Raji (cell line): ENCODE data around the gene CYP2J2.

Experiments used
- POLR2A ChIP-seq: IDR thresholded peaks from 2 replicates; pipeline ENCODE4 v1.6.1; 2011; ENCODE audit warnings: low read depth, low read length, control low read depth; ENCODE audit not compliant: insufficient read depth

CYP2J2 gene

DNA sequence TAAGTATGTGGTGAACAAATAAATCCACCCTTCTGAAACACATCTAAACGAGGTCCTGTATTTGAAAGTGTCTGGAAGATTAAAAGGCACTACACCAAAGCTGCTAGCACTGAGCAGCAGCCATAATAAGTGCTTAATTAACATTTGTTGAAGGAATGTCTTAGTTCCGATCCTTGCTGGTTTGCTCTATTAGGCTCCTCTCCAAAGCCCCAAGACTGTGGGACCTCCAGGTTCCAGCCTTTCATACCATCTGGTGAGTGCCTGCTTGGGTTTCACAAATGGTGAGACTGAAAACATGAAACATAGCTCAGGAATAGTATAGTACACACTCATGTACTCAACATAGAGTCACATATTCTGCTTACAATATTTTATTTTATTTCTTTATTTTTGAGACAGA lies 640 bp upstream of the CYP2J2 start:
- TF ChIP-seq POLR2A = no peak

DNA sequence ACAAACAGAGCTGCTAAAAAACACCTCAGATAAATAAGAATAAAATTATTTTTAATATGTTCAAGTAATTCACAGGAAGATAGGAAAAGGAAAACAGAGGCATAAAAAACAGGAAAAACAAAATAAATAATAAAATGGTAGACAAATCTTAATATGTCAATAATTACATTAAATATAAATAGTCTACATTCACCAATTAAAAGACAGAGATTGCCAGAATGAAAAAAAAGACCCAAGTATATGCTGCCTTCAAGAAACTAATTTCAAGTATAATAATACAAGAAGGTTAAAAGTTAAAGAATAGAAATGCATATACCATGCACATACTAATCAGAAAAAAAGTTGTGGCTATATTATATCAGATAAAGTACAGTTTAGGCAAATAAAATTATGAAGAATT lies 1.9 kb downstream of the CYP2J2 start:
- TF ChIP-seq POLR2A = no peak

DNA sequence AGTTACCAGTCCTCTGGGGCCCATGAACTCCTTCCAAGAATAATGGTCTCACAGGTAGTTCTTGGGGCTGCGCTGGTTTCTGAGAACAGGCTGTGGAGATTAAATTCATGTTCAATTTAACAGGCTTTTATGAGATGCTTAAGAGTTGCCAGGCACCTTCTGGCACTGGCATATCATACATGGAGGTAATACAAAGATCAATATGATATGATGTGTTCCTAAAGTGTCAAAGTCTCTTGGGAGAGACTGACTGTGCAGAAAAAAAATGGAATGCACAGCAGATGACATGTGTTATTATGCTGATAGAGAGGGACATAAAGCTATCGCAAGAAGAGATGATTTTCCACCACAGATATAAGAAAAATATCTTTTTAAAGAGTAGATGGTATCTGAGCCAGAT lies 6.8 kb downstream of the CYP2J2 start:
- TF ChIP-seq POLR2A = no peak

DNA sequence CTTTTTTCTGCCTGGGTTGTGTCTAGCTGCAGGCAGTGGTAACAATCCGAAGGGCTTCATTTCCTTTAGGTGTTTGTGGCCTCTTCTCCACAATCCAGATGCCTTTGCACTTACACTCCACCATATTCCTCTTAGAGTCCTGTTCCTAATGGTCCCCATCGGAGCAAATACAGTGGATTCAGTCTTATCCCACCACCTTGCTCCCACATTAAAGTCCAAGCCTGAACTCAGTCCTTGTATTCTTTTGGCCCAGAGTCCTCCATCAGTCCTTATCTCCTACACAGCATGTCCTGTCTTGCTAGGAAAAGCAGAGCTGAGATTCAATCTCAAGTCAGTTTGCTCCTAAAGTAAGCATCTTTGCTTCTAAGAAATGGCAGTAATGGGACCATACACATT lies 8.8 kb downstream of the CYP2J2 start:
- no peak for TF ChIP-seq POLR2A

DNA sequence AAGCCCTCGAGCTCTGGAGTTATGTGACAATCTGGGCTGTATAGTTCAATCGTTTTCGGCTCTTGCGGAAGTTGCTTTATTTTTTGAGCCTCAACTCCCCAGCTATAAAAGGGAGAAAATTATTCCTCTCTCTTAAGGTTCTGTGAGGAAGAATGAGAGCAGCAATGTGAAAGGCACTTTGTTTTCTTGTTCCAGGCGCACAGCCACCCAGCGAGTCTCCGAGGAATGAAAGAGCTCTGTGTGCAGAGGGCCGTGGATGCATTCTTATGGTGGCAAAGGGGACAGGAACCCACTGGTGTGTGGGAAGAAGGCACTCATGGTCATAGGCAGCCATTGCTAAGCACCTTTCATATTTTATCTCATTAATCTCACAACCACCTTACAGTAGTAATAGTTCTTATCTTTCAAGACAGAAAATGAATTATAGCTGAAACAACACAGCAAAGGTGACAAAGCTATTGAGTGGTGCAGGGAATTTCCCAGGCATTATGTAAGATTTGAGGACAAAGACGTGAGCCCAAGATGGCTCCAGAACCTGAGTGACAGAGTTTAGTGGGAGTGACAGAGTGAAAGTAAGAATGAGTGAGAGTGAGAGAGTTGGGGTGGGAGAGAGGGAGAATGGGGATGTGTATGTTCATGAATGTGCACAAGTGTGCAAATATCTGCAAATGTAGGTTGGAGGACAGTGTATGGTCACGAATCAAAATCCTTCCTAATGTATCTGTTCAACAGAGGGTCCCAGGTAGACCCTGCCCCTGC lies 9.4 kb downstream of the CYP2J2 start:
- no peak for TF ChIP-seq POLR2A

DNA sequence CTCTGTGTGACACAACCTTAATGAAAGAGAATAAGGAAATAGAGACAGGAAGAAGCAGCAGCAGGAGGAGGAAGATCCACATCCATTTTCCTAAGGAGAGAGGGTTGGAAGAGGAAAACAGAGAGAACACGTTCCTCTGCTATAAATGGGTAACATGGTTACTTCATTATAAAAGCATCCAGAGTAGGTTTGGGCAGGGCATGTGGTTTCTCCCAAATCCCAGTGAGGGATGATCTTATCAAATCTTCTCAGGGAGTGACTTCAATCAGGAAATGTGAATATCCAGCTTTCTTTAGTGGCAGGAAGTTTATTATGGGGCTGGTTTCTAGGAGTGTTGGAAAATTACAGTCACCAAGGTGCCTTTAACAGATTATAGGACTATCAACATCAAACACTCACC lies 11.1 kb downstream of the CYP2J2 start:
- no peak for TF ChIP-seq POLR2A

DNA sequence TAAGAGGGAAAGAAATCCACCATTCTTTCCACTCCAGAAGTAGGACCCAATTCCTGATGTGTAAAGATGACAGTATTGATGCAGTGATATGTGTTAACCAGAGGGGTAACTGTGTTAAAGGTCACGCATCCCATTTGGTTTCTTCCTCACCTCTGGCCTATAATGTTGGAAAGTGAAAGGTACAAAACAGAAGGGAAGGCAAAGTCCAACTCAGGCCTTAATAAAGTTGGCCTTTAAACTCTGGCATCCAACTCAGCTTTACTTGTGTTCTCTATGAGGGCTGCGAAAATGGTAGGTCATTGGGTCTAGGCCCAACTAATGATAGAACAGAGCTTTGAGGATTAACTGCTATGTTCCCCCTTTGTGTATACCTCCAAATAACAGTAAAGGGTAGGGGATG lies 17.9 kb downstream of the CYP2J2 start:
- TF ChIP-seq POLR2A = no peak

DNA sequence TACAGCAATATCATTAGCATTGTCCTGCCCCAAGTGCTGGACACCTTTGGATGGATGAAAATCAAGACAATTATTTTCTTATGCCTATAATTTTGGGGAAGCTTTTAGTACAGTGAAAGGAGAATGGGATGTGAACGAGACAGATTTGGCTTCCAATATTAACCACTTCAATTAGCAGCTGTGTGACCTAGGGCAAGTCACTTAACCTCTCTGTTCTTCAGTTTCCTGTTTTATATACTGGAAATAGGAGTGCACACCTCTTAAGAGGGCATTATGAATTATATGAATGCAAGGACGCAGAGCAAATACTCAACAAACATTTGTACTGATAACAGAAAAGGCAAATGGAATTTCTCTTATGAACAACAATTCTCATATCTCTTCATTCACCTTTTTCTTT lies 18.5 kb downstream of the CYP2J2 start:
- TF ChIP-seq POLR2A = no peak

DNA sequence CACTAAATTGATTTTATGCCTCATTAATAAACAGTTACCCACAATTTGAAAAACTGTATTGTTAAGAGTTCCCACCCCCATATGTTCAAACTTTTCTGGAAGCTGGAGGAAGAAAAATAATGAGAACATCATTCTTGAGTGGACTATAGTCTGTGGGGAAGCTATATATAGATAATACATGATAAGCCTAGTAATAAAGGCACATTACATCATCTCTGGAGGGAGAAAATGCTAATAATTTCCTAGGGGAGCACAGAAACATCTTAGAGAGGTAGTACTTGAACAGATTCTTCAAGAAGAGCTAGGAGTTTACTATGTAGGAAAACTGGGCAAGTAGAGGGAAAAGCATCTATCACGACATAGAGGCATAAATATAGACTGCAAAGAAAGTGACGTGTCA lies 19.6 kb downstream of the CYP2J2 start:
- TF ChIP-seq POLR2A = no peak

DNA sequence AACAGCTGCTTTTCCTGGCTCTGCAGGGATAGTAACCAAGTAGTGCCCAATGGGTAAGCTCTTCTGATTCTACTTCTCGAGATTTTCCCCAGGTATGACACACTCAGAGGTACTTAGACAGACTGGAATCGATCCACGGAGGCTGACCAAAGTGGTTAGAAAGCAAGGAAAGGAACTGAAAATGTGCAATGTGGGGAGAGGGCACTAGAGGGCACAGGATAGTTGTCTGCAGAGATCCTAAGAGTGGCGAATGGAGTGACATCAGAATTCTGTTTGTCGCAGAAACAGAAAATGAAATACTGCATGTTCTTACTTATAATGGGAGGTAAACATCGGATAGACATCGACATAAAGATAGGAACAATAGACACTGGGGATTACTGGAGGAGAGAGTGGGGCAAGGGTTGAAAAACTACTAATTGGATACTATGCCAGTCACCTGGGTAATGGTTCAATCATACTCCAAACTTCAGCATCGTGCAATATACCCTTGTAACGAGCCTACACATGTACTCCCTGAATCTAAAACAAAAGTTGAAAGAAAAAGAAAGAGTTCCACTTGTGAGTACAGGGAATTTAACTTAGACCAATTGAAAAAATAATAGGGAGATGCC lies 23.3 kb downstream of the CYP2J2 start:
- TF ChIP-seq POLR2A = no peak

DNA sequence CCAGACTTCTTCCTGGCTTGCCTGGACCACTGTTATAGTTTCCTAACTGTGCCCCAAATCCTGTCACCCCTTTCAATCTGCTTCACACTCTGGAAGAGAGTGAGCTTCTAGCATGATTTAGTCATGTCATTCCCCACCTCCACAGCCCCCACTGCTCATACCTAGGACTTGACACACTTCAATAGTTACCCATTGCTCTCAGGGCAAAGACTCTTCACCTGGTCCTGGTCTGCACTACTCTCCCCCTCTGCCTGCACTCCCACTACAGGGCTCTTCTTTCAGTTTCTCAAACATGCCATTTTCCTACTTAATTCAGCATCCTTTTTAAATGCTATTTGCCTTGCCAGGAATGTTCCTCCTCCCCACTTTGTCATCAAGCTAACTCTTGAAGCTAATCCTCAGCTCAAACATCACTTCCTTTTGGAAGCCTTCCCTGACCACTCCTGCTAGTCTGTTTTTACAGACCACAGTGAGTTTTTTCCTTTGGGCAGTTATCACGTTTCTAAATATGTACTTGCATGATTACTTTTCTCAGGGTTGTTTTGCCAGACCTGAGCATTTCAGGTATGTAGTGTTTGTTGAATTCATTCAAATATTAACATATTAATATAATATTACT lies 24.7 kb downstream of the CYP2J2 start:
- TF ChIP-seq POLR2A = no peak

DNA sequence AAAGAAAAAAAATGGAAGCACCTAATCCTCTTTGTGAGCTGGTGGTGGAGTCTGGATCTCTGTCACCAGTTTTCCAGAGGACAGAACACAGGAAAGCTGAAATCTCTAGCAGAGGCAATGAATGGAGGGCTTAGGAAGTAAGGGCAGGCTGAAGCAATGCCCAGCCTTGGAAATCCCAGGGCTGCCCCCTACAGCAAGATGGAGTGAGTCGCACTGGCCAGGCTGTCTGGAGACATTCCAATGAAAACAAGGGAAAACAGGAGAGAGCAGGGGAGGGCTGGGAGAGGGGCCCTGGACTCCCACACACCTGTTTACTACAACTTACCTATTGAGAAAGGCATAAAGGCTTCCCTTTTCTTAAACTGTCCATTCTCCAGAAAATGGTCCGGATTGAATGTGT lies 25.9 kb downstream of the CYP2J2 start:
- no peak for TF ChIP-seq POLR2A

DNA sequence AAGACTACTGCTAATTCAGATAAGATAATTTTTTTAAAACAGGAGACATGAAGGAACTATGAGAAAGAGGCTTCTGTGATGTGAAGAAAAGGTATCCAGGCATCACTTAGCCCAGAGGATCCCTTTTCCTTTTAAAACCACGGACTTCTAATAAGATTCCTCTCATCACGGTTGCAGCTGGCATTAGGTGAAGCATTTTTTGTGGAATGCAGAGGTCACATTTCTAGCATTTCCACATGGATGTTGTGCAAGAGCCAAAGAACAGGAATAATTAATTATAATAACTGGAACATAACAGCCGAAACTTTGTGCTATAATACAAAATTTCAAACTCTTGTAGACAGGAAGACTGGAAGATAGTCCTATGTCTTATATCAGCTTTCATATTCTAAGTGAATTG lies 27.6 kb downstream of the CYP2J2 start:
- TF ChIP-seq POLR2A = no peak

DNA sequence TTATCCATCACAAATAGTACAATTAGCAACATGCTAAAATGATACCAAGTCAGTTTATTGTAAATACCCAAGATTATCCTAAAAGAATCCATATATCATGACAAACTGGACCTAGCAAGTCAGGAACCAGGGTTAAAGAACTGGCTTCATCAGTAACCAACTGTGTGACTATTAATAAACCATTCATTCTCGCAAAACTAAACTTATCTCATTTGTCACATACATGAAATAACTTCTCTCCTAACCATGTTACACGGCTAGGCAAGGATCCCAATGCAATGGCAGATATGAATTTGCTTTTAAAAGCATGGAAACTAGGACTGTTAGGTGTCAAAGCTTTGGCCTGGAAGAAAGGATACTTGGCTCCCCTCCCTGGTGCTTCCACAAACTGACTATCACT lies 29.4 kb downstream of the CYP2J2 start:
- no peak for TF ChIP-seq POLR2A

DNA sequence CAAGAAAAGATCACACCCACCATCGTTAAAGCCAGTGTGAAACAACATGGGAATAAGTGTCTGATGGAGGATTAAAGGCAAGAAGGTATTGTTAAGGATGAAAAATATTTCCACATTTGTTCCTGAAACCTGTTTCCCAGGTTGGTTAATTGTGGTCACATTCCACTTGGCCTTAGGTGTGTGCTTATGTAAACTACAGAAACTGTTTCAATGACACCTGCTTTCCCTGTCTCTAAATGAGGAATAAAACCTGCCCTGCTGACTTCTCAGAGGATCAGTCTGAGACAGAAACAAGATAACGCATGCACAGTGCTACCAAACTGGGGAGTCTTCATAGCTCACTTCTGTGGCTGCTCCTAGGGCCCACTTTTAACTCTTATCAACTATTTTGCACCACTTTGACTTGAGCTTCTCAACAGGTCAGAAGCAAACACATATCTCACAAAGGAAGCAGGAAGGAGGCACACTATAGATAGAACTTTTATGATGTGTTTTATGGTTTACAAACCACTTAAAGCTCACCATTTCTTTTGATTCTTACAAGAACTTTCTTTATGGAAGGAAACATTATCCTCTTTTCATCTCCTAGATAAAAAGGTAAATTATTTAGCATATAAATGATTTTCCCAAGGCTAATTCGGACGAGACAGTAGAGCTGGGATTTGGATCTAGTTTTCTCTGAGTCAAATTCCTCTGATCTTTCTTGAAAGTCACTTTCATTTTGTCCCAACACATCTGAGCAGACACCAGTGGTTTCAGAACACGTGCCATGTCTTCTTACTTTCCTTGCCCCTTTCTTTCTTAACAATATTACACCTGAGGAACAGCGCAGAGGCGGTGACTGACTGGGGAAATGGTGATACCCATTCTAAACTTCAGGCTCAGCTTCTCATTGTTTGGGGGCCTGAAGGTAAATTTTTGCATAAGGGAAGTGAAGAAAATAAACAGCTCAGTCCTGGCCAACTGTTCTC lies 33.4 kb downstream of the CYP2J2 start:
- TF ChIP-seq POLR2A = no peak
